Activated naive CD8-positive, alpha-beta T cell treated with anti-CD3 and anti-CD28 coated beads, Interleukin-2, amount 50 U/mL, for 24 hours (primary cell): ENCODE data around the gene EMB.
"Not testable (repeated sequence)": the region's sequence is repeated elsewhere in the genome, so short reads cannot be mapped to it uniquely, and the experiment has no call there.

ENCODE experiments used
- ATAC-seq: fragments of 150-1000 bp; cut with Tn5 transposase; one replicate; pipeline ENCODE4 v1.10.0; 2021
- DNase-seq: peaks from one replicate; pipeline ENCODE4 v3.0.0; 2021
- H3K27ac Mint-ChIP-seq: one replicate; pipeline ENCODE4 v1.8.0; 2021; ENCODE audit warnings: mild to moderate bottlenecking, mixed read lengths
- H3K27me3 Mint-ChIP-seq: one replicate; pipeline ENCODE4 v1.8.0; 2021; ENCODE audit warnings: mixed read lengths
- H3K36me3 Mint-ChIP-seq: one replicate; pipeline ENCODE4 v1.8.0; 2021; ENCODE audit warnings: low read depth, mixed read lengths
- H3K4me1 Mint-ChIP-seq: one replicate; pipeline ENCODE4 v1.8.0; 2021; ENCODE audit warnings: mixed read lengths
- H3K4me3 Mint-ChIP-seq: one replicate; pipeline ENCODE4 v1.8.0; 2021; ENCODE audit warnings: mild to moderate bottlenecking, moderate library complexity, mixed read lengths
- H3K9me3 Mint-ChIP-seq: one replicate; pipeline ENCODE4 v1.8.0; 2021; ENCODE audit warnings: mixed read lengths

Gene EMB

GRCh38 chr5:50441493-50441955, 436 bp upstream of the EMB start:
- Mint-ChIP-seq H3K4me3 (peak overlapping the region; percentile 90), H3K27me3 (no peaks in the 10 kb centered on the region), H3K9me3 (peaks cover 1% of the 10 kb centered on the region), H3K36me3 (peaks cover 9% of the 10 kb centered on the region), H3K4me1 (peaks cover 79% of the 10 kb centered on the region), H3K27ac (peak overlapping the region; percentile 81)
- ATAC-seq: no peak
- no peak for DNase-seq

DNA sequence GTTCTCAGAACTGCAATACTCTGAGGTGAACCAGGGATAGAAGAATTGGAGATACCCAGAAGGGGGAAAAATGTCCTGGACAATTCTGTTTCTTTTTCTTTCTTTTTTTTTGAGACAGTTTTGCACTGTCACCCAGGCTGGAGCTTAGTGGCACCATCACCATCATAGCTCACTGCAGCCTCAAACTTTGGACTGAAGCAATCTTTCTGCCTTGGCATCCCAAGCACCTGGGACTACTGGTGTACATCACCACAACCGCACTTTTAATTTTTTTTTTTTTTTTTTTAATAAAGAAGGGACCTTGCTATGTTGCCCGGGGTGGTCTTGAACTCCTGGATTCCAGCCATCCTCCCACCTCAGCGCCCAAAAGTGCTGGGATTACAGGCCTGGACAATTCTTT, 1.9 kb downstream of the EMB start:
- Mint-ChIP-seq H3K36me3 (peaks cover 10% of the 10 kb centered on the region), H3K9me3 (no peaks in the 10 kb centered on the region), H3K4me3 (peak overlapping the region; percentile 90), H3K27ac (no peak overlapping the region), H3K4me1 (peaks cover 80% of the 10 kb centered on the region), H3K27me3 (no peaks in the 10 kb centered on the region)
- ATAC-seq (no peak), DNase-seq (no peak)

- not testable (repeated sequence) for ATAC-seq, H3K9me3 Mint-ChIP-seq, H3K27ac Mint-ChIP-seq, DNase-seq, H3K27me3 Mint-ChIP-seq
- peak overlapping the region; percentile 49 for H3K4me3 Mint-ChIP-seq
- H3K36me3 Mint-ChIP-seq: peaks cover 10% of the 10 kb centered on the region
- peaks cover 84% of the 10 kb centered on the region for H3K4me1 Mint-ChIP-seq
Measured at GRCh38 chr5:50438060-50438459, 3.0 kb downstream of the EMB start.

DNA sequence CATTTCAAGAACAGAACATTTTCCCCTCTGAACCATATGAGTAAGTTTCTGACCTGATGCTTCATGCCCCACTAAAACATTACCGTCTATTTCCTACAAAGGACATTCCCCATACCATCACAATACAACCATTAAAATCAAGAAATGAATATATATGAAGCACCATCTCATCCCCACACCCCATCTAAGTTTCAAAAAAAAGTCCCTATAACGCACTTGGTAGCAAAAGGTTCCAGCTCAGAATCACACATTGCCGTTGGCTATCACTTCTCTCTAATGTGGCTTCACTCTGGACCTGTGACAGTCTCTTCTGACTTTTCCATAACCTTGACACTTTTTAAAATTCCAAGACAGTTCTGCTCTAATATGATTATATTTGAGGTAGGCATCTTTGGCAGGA, 5.9 kb downstream of the EMB start:
- peaks cover 88% of the 10 kb centered on the region for H3K4me1 Mint-ChIP-seq

DNA sequence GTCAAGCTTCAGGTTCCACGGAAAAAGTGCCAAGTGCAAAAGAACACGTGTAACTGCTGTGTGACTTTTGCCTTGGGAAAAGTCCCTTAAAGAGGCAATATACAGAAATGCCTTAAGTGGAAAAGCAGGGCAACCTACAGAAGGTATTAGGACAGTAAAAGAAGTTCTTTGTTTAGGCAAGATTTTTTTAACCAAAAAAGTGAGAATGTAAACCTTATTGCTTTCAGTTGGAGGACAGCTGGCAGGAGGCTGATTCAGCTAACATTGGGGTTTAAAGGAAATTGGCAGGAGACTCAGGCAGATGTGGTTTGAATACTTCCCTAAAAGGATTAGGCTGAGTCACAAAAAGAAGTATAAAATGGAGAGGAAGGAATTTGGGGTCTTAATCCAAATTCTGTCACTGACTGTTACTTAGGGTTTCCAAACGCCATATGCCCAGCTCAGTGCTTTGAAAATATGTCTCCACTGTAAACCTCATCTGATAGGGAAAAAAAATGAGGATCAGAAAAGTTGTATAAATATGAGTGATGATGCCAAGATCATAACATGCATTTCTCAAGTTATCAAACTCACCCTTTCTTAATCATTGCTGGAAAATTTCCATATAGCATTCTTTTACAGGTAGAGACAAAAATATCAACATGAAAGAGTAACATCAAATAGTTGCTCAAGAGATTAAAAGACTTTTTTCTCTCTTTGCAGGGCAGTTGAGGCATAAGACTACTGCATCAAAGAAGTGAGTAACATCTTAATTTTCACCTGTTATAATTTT, 9.8 kb downstream of the EMB start:
- not testable (repeated sequence) for ATAC-seq, DNase-seq
- H3K27ac Mint-ChIP-seq: peak overlapping the region; percentile 59

More for the DNA sequence above, 5.9 kb downstream of the EMB start:
- H3K27ac Mint-ChIP-seq: peak overlapping the region; percentile 87
- H3K36me3 Mint-ChIP-seq: peaks cover 10% of the 10 kb centered on the region
- no peaks in the 10 kb centered on the region for H3K27me3 Mint-ChIP-seq
- peak; percentile 90 for ATAC-seq
- no peak for DNase-seq
- H3K4me3 Mint-ChIP-seq: peak overlapping the region; percentile 45
- H3K9me3 Mint-ChIP-seq: no peaks in the 10 kb centered on the region

DNA sequence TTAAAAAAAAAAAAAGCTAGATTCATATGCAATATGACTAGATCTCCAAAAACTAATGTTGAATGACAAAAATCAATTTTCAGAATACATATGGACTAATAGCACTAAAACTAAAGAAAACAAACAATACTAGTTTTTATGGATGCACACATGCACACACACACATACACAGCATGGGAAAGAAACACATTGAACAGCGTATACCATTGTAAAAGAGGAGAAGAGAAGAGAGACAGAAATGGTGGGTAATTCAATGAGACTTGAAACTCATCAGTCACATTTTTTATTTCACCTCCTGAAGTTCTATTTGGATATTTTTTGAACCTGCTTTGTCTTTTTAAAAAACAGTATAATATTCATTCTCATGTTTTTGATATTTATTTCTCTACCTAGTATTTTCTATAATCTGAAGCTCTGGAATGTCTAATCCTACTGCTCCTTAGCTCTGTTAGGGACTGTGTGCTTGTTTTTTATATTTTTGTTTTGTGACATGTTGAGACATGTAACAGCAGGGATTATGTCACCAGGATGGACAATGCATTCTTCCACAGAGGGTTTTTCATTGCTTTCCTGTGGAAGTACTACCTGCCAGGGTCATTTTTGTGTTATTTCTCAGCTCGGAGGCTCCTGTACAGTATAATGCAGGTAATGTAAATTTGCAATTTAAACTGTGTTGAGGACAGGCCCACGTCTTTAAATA, 17.8 kb downstream of the EMB start:
- H3K36me3 Mint-ChIP-seq: peaks cover 44% of the 10 kb centered on the region
- H3K27me3 Mint-ChIP-seq, H3K4me3 Mint-ChIP-seq, DNase-seq, ATAC-seq, H3K27ac Mint-ChIP-seq, H3K9me3 Mint-ChIP-seq: not testable (repeated sequence)
- peaks cover 36% of the 10 kb centered on the region for H3K4me1 Mint-ChIP-seq

More for the DNA sequence above, 9.8 kb downstream of the EMB start:
- H3K4me3 Mint-ChIP-seq, H3K27me3 Mint-ChIP-seq, H3K9me3 Mint-ChIP-seq: not testable (repeated sequence)
- peaks cover 16% of the 10 kb centered on the region for H3K36me3 Mint-ChIP-seq
- peaks cover 76% of the 10 kb centered on the region for H3K4me1 Mint-ChIP-seq

DNA sequence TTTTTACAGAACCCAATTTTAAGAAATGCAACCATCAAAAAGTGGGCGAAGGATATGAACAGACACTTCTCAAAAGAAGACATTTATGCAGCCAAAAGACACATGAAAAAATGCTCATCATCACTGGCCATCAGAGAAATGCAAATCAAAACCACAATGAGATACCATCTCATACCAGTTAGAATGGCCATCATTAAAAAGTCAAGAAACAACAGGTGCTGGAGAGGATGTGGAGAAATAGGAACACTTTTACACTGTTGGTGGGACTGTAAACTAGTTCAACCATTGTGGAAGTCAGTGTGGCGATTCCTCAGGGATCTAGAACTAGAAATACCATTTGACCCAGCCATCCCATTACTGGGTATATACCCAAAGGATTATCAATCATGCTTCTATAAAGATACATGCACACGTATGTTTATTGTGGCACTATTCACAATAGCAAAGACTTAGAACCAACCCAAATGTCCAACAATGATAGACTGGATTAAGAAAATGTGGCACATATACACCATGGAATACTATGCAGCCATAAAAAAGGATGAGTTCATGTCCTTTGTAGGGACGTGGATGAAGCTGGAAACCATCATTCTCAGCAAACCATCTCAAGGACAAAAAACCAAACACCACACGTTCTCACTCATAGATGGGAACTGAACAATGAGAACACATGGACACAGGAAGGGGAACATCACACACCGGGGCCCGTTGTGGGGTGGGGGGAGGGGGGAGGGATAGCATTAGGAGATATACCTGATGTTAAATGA, 19.7 kb downstream of the EMB start:
- not testable (repeated sequence) for H3K4me3 Mint-ChIP-seq, H3K27me3 Mint-ChIP-seq, DNase-seq, H3K9me3 Mint-ChIP-seq, ATAC-seq, H3K27ac Mint-ChIP-seq
- H3K36me3 Mint-ChIP-seq: peaks cover 32% of the 10 kb centered on the region
- peaks cover 39% of the 10 kb centered on the region for H3K4me1 Mint-ChIP-seq

DNA sequence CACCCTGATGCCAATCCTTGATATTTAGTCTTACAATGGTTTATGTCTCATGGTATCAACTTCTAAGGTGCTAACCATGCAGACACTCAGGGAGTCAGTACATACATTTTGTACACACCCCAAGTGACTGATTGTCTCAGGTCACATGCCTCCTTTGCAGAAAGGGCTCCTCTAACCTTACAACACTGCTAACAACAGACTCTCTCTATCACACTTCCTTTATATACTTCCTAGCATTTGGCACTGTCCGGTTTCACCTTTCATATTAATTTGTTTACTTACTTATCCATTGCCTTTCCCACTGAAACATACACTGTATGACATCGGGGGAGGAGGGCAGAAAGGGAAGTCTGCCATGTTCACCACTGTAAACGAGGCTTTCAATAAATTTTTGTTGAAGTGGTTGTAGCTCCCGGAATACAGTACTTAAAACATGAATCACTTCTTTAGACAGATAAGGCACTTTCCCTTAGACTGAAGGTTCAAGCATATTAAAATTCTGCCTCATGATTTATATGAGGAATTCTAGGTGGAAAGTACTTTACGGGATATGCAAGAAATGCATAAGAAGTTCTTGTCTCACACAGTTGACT, 20.6 kb downstream of the EMB start:
- Mint-ChIP-seq H3K4me1 (peaks cover 46% of the 10 kb centered on the region), H3K27ac (no peak overlapping the region), H3K9me3 (peaks cover 5% of the 10 kb centered on the region), H3K36me3 (peaks cover 27% of the 10 kb centered on the region), H3K27me3 (no peaks in the 10 kb centered on the region), H3K4me3 (no peak overlapping the region)
- DNase-seq (no peak), ATAC-seq (no peak)

GRCh38 chr5:50419656-50420055, 21.4 kb downstream of the EMB start:
- H3K27me3 Mint-ChIP-seq, H3K4me3 Mint-ChIP-seq, ATAC-seq, H3K27ac Mint-ChIP-seq, H3K9me3 Mint-ChIP-seq, DNase-seq: not testable (repeated sequence)
- peaks cover 22% of the 10 kb centered on the region for H3K36me3 Mint-ChIP-seq
- peaks cover 47% of the 10 kb centered on the region for H3K4me1 Mint-ChIP-seq

DNA sequence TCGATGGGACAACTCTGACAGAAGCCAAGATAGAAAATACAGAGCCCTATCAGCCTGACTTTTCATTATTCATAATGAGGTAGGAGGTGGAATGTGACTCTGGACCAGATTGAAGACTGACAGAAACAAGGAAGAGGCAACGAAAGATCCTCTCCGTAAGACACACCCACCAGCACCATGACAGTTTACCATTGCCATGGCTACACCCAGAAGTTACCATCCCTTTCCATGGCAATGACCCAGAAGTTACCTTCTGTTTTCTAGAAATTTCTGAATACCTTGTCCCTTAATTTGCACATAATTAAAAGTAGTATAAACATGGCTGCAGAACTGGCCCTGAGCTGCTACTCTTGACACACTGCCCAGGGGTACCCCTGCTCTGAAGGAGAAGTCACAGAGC, 24.5 kb downstream of the EMB start:
- peak overlapping the region; percentile 59 for H3K27ac Mint-ChIP-seq
- not testable (repeated sequence) for H3K4me3 Mint-ChIP-seq, H3K27me3 Mint-ChIP-seq, H3K9me3 Mint-ChIP-seq, DNase-seq, ATAC-seq
- peaks cover 67% of the 10 kb centered on the region for H3K4me1 Mint-ChIP-seq
- H3K36me3 Mint-ChIP-seq: peaks cover 21% of the 10 kb centered on the region

DNA sequence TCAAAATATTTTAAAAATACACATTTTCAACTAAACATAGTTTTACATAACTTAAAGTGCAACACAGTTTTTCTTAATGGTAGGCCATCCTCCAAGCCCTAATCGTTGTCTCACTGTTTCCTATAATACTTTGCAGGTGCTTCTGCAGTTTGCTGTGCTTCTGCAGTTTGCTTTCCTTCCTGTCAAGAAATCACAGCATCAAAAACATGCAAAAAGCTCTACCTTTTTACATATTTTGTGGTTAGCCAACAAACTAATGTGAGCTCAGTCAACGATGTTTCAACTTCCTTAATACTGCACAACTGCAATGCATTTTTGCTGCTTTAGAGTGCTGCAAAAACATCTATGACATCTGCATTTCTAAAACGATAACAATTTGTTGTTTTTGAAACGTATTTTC, 25.2 kb downstream of the EMB start:
- Mint-ChIP-seq H3K9me3 (peaks cover 4% of the 10 kb centered on the region), H3K4me1 (peaks cover 74% of the 10 kb centered on the region), H3K4me3 (no peak overlapping the region), H3K27me3 (no peaks in the 10 kb centered on the region), H3K36me3 (peaks cover 16% of the 10 kb centered on the region), H3K27ac (no peak overlapping the region)
- DNase-seq: no peak
- ATAC-seq: no peak

DNA sequence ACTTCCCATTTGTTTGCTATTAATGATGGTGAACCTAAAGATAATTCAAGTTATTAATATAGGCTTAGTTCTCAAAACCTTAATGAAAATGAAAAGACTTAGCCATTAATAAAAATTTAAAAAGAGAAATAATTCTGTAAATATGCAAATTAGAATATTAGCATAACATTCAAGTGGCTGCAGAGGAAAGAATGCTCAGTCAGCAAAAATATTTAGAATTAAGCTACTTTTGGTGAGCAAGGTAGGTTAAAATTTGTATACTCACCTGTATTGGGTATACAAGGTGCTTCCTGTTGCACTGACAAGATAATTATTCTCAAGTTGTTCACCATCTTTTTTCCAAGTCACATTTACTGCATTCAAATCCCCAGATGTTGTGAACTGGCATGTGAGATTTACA, 30.2 kb downstream of the EMB start:
- not testable (repeated sequence) for ATAC-seq, DNase-seq, H3K9me3 Mint-ChIP-seq, H3K4me3 Mint-ChIP-seq, H3K27me3 Mint-ChIP-seq, H3K27ac Mint-ChIP-seq
- Mint-ChIP-seq H3K36me3 (peaks cover 27% of the 10 kb centered on the region), H3K4me1 (peaks cover 71% of the 10 kb centered on the region)

- H3K4me1 Mint-ChIP-seq: peaks cover 38% of the 10 kb centered on the region
- H3K27ac Mint-ChIP-seq: no peak overlapping the region
- H3K4me3 Mint-ChIP-seq: no peak overlapping the region
- peaks cover 37% of the 10 kb centered on the region for H3K36me3 Mint-ChIP-seq
- ATAC-seq (no peak), DNase-seq (no peak)
- no peaks in the 10 kb centered on the region for H3K27me3 Mint-ChIP-seq
- H3K9me3 Mint-ChIP-seq: no peaks in the 10 kb centered on the region
Measured at GRCh38 chr5:50406877-50407276, 34.2 kb downstream of the EMB start.

- Mint-ChIP-seq H3K27me3 (no peaks in the 10 kb centered on the region), H3K9me3 (no peaks in the 10 kb centered on the region), H3K4me1 (peaks cover 14% of the 10 kb centered on the region), H3K36me3 (peaks cover 48% of the 10 kb centered on the region), H3K4me3 (no peak overlapping the region), H3K27ac (no peak overlapping the region)
- DNase-seq: no peak
- ATAC-seq: no peak
Measured at GRCh38 chr5:50401336-50401735, 39.8 kb downstream of the EMB start.
